ENCODE results near the gene CLMN. TPM values are rescaled to one million over a fixed set of nuclear protein-coding genes. Genes with fewer than 3 reads are reported as not detected.

Gene CLMN
- total and polyA plus RNA-seq, 2 of the 8 experiments (the other 6 are each of a cell fraction or from before 2014, with no cell fraction given), result 1.6 to 8.2 TPM

DNA sequence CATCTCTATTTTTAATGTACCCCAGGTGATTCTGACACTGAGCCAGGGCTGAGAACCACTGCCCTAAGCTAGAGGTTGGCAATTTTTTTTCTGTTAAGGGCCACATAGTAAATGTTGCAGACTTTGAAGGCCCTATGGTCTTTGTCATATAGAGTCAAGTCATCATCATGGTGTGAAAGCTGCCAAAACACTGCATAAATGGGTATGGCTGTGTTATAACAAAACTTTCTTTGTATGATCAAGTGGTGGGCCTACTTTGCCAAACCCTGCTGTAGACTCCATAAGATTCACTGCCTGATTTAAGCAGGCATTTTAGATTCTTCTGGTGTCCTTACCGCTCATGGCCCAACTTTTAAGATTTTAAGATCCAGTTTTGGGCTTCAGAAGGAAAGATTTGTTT lies 76.8 kb downstream of the CLMN start:
- no peaks in the 10 kb centered on the region for H3K79me1 ChIP-seq (ENCODE audit: low read depth, low read length)
- H3K14ac ChIP-seq (ENCODE audit: insufficient read length), result no peak overlapping the region
- no peaks in the 10 kb centered on the region for H3K9me3 ChIP-seq (ENCODE audit: insufficient read depth in 2 of 2, low read depth in 1 of 2, low read length in 1 of 2)
- H3K9ac ChIP-seq (replicated peaks in 1 of 4; ENCODE audit: extremely low read depth in 1 of 4, low read depth in 3 of 4, low read length in 3 of 4), result no peak overlapping the region
- FAIRE-seq (no peak), DNase-seq (ENCODE audit: low read depth in 1 of 2, low spot score in 2 of 2) (no peak)
- no peak overlapping the region for H3K18ac ChIP-seq (ENCODE audit: extremely low read depth, low read length)
- peaks cover 0 to 5% (median 2%) of the 10 kb centered on the region in 4 experiments; a peak in 5 of 7 replicates for H3K4me1 ChIP-seq (replicated peaks in 1 of 4; ENCODE audit: control insufficient read depth in 3 of 4, insufficient read depth in 4 of 4, low read length in 3 of 4)
- no peak overlapping the region for H2AFZ ChIP-seq (ENCODE audit: low read length)
- POLR2A ChIA-PET (ENCODE audit: partially characterized antibody), result no interaction called here
- no peaks in the 10 kb centered on the region for H4K20me1 ChIP-seq (replicated peaks in 1 of 2; ENCODE audit: control insufficient read depth in 1 of 2, insufficient read depth in 2 of 2, low read length in 2 of 2)
- no peak overlapping the region for H2BK20ac ChIP-seq (ENCODE audit: low read length)
- CTCF ChIA-PET (ENCODE audit: partially characterized antibody), result no interaction called here
- H3K56ac ChIP-seq (replicated peaks; ENCODE audit: insufficient read length, low read depth, low read length), result no peak overlapping the region
- 94% methylated on average over 1 of the region's 1 CpG; no CpG with 5 or more reads in 1 of the 2 experiments for WGBS, 2 experiments (ENCODE audit: extremely low coverage in 1 of 2, insufficient coverage in 1 of 2, insufficient read length in 1 of 2, insufficient replicate concordance in 2 of 2, low coverage in 1 of 2, low lambda C conversion rate in 2 of 2, missing lambda C conversion rate in 1 of 2)
- no peak overlapping the region for H4K5ac ChIP-seq (ENCODE audit: insufficient read length, low read depth, low read length)
- H4K91ac ChIP-seq (replicated peaks; ENCODE audit: insufficient read length, low read length), result no peak overlapping the region
- H3K27ac ChIP-seq (ENCODE audit: low read depth, low read length), result no peak overlapping the region
- TF ChIP-seq JUN (IDR thresholded peaks at IDR 0.05; ENCODE audit: low read depth, low read length), result no peak
- TF ChIP-seq, protein P1, sequence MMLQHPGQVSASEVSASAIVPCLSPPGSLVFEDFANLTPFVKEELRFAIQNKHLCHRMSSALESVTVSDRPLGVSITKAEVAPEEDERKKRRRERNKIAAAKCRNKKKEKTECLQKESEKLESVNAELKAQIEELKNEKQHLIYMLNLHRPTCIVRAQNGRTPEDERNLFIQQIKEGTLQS (IDR thresholded peaks at IDR 0.05; ENCODE audit: insufficient read depth, low read depth, low read length), result no peak
- no peak for TF ChIP-seq TAF7 (optimal IDR thresholded peaks at IDR 0.05; ENCODE audit: borderline replicate concordance, low read depth, low read length)
- TF ChIP-seq RBBP5 (IDR thresholded peaks at IDR 0.05; ENCODE audit: borderline replicate concordance, low read depth, low read length), result no peak
- TF ChIP-seq RNF2 (IDR thresholded peaks at IDR 0.05; ENCODE audit: borderline replicate concordance, low read depth, low read length, missing control alignments, poor library complexity, severe bottlenecking), result no peak
- no peak for TF ChIP-seq TEAD4 (IDR thresholded peaks at IDR 0.05; ENCODE audit: low read depth, low read length)
- TF ChIP-seq TCF12 (IDR thresholded peaks at IDR 0.05; ENCODE audit: low read depth, low read length), result no peak
- no peak for TF ChIP-seq GTF2F1 (IDR thresholded peaks at IDR 0.05; ENCODE audit: borderline replicate concordance, low read depth, low read length)
- no peak for TF ChIP-seq MAFK (IDR thresholded peaks at IDR 0.05; ENCODE audit: low read depth, low read length)
- H2BK5ac ChIP-seq (ENCODE audit: low read depth, low read length), result no peak overlapping the region
- no peak overlapping the region for H3K4me3 ChIP-seq (ENCODE audit: extremely low read depth in 1 of 4, insufficient read depth in 2 of 4, low read depth in 3 of 4, low read length in 4 of 4)
- H2BK15ac ChIP-seq (ENCODE audit: low read length), result no peak overlapping the region
- no peak overlapping the region for H3K4ac ChIP-seq (replicated peaks; ENCODE audit: insufficient read length, low read depth, low read length)
- H2BK12ac ChIP-seq (ENCODE audit: low read depth, low read length), result no peak overlapping the region
- H2AK5ac ChIP-seq (ENCODE audit: low read depth, low read length), result no peak overlapping the region
- no peaks in the 10 kb centered on the region for H3K27me3 ChIP-seq (replicated peaks in 1 of 4; ENCODE audit: control insufficient read depth in 3 of 4, extremely low read depth in 1 of 4, insufficient read depth in 3 of 4, low read length in 3 of 4)
- H2BK120ac ChIP-seq (replicated peaks; ENCODE audit: low read depth, low read length), result no peak overlapping the region
- H3K23ac ChIP-seq (ENCODE audit: insufficient read length), result no peak overlapping the region
- H3K79me2 ChIP-seq (ENCODE audit: control insufficient read depth in 1 of 2, insufficient read depth in 2 of 2, low read length in 2 of 2), result no peaks in the 10 kb centered on the region
- no peak overlapping the region for H3K4me2 ChIP-seq (ENCODE audit: insufficient read depth in 1 of 2, low read depth in 2 of 2, low read length in 2 of 2)
- H3K36me3 ChIP-seq (ENCODE audit: control insufficient read depth in 2 of 4, insufficient read depth in 4 of 4, low read length in 3 of 4), result no peaks in the 10 kb centered on the region
- peaks cover 7% of the 10 kb centered on the region; the same call in 1 of the 2 replicates for H3K23me2 ChIP-seq (ENCODE audit: low read depth, low read length)
- H4K8ac ChIP-seq (ENCODE audit: extremely low read depth, insufficient read depth, low read length), result no peak overlapping the region

All from H1 (cell line).